ENCODE data around the gene CCDC91. TPM values are rescaled to one million over a fixed set of nuclear protein-coding genes. Genes with fewer than 3 reads are reported as not detected.

The CCDC91 gene
- total RNA-seq, 2 experiments from 2014 or later = 23.1 to 24.6 TPM

- ChIA-PET POLR2A (no interaction called here), CTCF (no interaction called here)
- Mint-ChIP-seq H3K27me3 (no peaks in the 10 kb centered on the region), H3K27ac (no peak overlapping the region), H3K4me3 (no peak overlapping the region), H3K9me3 (no peaks in the 10 kb centered on the region), H3K36me3 (ENCODE audit: low read depth) (peaks cover 9% of the 10 kb centered on the region), H3K4me1 (peaks cover 10% of the 10 kb centered on the region)
- DNase-seq = no peak
Measured at GRCh38 chr12:28497889-28498411, 307.7 kb downstream of the CCDC91 start.

GRCh38 chr12:28498850-28499249 lies 308.6 kb downstream of the CCDC91 start:
- ChIA-PET CTCF (no interaction called here), POLR2A (no interaction called here)
- no peak for DNase-seq
- Mint-ChIP-seq H3K27me3 (no peaks in the 10 kb centered on the region), H3K9me3 (no peaks in the 10 kb centered on the region), H3K4me3 (no peak overlapping the region), H3K4me1 (peaks cover 10% of the 10 kb centered on the region), H3K27ac (no peak overlapping the region), H3K36me3 (ENCODE audit: low read depth) (peaks cover 9% of the 10 kb centered on the region)

- ChIA-PET CTCF (no interaction called here), POLR2A (no interaction called here)
- Mint-ChIP-seq H3K27me3 (no peaks in the 10 kb centered on the region), H3K36me3 (ENCODE audit: low read depth) (peaks cover 9% of the 10 kb centered on the region), H3K9me3 (no peaks in the 10 kb centered on the region), H3K4me3 (no peak overlapping the region), H3K27ac (no peak overlapping the region), H3K4me1 (peaks cover 10% of the 10 kb centered on the region)
- no peak for DNase-seq
Measured at GRCh38 chr12:28500373-28501024, 310.2 kb downstream of the CCDC91 start.

GRCh38 chr12:28506271-28506670 lies 316.0 kb downstream of the CCDC91 start:
- POLR2A ChIA-PET = no interaction called here
- Mint-ChIP-seq H3K27me3 (no peaks in the 10 kb centered on the region), H3K4me3 (no peak overlapping the region), H3K9me3 (peaks cover 3% of the 10 kb centered on the region), H3K36me3 (ENCODE audit: low read depth) (peaks cover 3% of the 10 kb centered on the region), H3K27ac (no peak overlapping the region), H3K4me1 (no peaks in the 10 kb centered on the region)
- CTCF ChIA-PET = no interaction called here
- no peak for DNase-seq

GRCh38 chr12:28507033-28507432 lies 316.8 kb downstream of the CCDC91 start:
- peaks cover 3% of the 10 kb centered on the region for H3K9me3 Mint-ChIP-seq
- H3K4me1 Mint-ChIP-seq = no peaks in the 10 kb centered on the region
- H3K4me3 Mint-ChIP-seq = no peak overlapping the region
- no peak overlapping the region for H3K27ac Mint-ChIP-seq
- CTCF ChIA-PET = no interaction called here
- no peaks in the 10 kb centered on the region for H3K27me3 Mint-ChIP-seq
- POLR2A ChIA-PET = no interaction called here
- DNase-seq = no peak
- H3K36me3 Mint-ChIP-seq (ENCODE audit: low read depth) = peaks cover 1% of the 10 kb centered on the region

- Mint-ChIP-seq H3K27ac (no peak overlapping the region), H3K36me3 (ENCODE audit: low read depth) (no peaks in the 10 kb centered on the region), H3K9me3 (peaks cover 3% of the 10 kb centered on the region), H3K4me1 (no peaks in the 10 kb centered on the region), H3K4me3 (no peak overlapping the region), H3K27me3 (no peaks in the 10 kb centered on the region)
- ChIA-PET CTCF (no interaction called here), POLR2A (no interaction called here)
- no peak for DNase-seq
Measured at GRCh38 chr12:28507867-28508266, 317.6 kb downstream of the CCDC91 start.

GRCh38 chr12:28512406-28512805 lies 322.1 kb downstream of the CCDC91 start:
- H3K4me1 Mint-ChIP-seq = no peaks in the 10 kb centered on the region
- POLR2A ChIA-PET = no interaction called here
- CTCF ChIA-PET = no interaction called here

GRCh38 chr12:28512876-28513275 lies 322.6 kb downstream of the CCDC91 start:
- DNase-seq = no peak
- no peaks in the 10 kb centered on the region for H3K27me3 Mint-ChIP-seq
- no peaks in the 10 kb centered on the region for H3K36me3 Mint-ChIP-seq (ENCODE audit: low read depth)
- ChIA-PET POLR2A (no interaction called here), CTCF (no interaction called here)
- no peak overlapping the region for H3K27ac Mint-ChIP-seq
- H3K4me3 Mint-ChIP-seq = no peak overlapping the region
- peaks cover 3% of the 10 kb centered on the region for H3K9me3 Mint-ChIP-seq
- no peaks in the 10 kb centered on the region for H3K4me1 Mint-ChIP-seq

More at GRCh38 chr12:28512406-28512805, 322.1 kb downstream of the CCDC91 start:
- H3K27me3 Mint-ChIP-seq = no peaks in the 10 kb centered on the region
- H3K9me3 Mint-ChIP-seq = peaks cover 3% of the 10 kb centered on the region
- H3K4me3 Mint-ChIP-seq = no peak overlapping the region
- H3K27ac Mint-ChIP-seq = no peak overlapping the region
- no peak for DNase-seq
- H3K36me3 Mint-ChIP-seq (ENCODE audit: low read depth) = no peaks in the 10 kb centered on the region

GRCh38 chr12:28513983-28514382 lies 323.7 kb downstream of the CCDC91 start:
- Mint-ChIP-seq H3K36me3 (ENCODE audit: low read depth) (peaks cover 5% of the 10 kb centered on the region), H3K4me3 (no peak overlapping the region), H3K27ac (no peak overlapping the region), H3K4me1 (no peaks in the 10 kb centered on the region), H3K27me3 (no peaks in the 10 kb centered on the region), H3K9me3 (peaks cover 7% of the 10 kb centered on the region)
- no peak for DNase-seq
- CTCF ChIA-PET = no interaction called here
- POLR2A ChIA-PET = no interaction called here

GRCh38 chr12:28517101-28517500 lies 326.8 kb downstream of the CCDC91 start:
- no peaks in the 10 kb centered on the region for H3K4me1 Mint-ChIP-seq
- no peak for DNase-seq
- no peaks in the 10 kb centered on the region for H3K27me3 Mint-ChIP-seq
- peaks cover 7% of the 10 kb centered on the region for H3K9me3 Mint-ChIP-seq
- H3K4me3 Mint-ChIP-seq = no peak overlapping the region
- CTCF ChIA-PET = no interaction called here
- H3K27ac Mint-ChIP-seq = no peak overlapping the region
- POLR2A ChIA-PET = no interaction called here
- H3K36me3 Mint-ChIP-seq (ENCODE audit: low read depth) = peaks cover 9% of the 10 kb centered on the region

GRCh38 chr12:28527631-28528249 lies 337.5 kb downstream of the CCDC91 start:
- ChIA-PET POLR2A (no interaction called here), CTCF (no interaction called here)
- no peaks in the 10 kb centered on the region for H3K27me3 Mint-ChIP-seq
- H3K4me1 Mint-ChIP-seq = peaks cover 7% of the 10 kb centered on the region
- H3K36me3 Mint-ChIP-seq (ENCODE audit: low read depth) = peaks cover 17% of the 10 kb centered on the region
- H3K9me3 Mint-ChIP-seq = peaks cover 25% of the 10 kb centered on the region
- H3K27ac Mint-ChIP-seq = no peak overlapping the region
- no peak overlapping the region for H3K4me3 Mint-ChIP-seq
- DNase-seq = no peak

GRCh38 chr12:28535216-28535615 lies 345.0 kb downstream of the CCDC91 start:
- ChIA-PET CTCF (no interaction called here), POLR2A (no interaction called here)
- H3K4me3 Mint-ChIP-seq = no peak overlapping the region
- H3K9me3 Mint-ChIP-seq = peaks cover 5% of the 10 kb centered on the region
- DNase-seq = no peak
- H3K4me1 Mint-ChIP-seq = peaks cover 3% of the 10 kb centered on the region
- H3K27me3 Mint-ChIP-seq = no peaks in the 10 kb centered on the region
- peaks cover 3% of the 10 kb centered on the region for H3K36me3 Mint-ChIP-seq (ENCODE audit: low read depth)
- no peak overlapping the region for H3K27ac Mint-ChIP-seq

- CTCF ChIA-PET = no interaction called here
Measured at GRCh38 chr12:28536088-28536487, 345.8 kb downstream of the CCDC91 start.

GRCh38 chr12:28537474-28537873 lies 347.2 kb downstream of the CCDC91 start:
- no peak overlapping the region for H3K4me3 Mint-ChIP-seq
- ChIA-PET POLR2A (no interaction called here), CTCF (no interaction called here)
- no peak for DNase-seq
- H3K36me3 Mint-ChIP-seq (ENCODE audit: low read depth) = peaks cover 3% of the 10 kb centered on the region
- no peaks in the 10 kb centered on the region for H3K27me3 Mint-ChIP-seq
- H3K9me3 Mint-ChIP-seq = peaks cover 7% of the 10 kb centered on the region
- peaks cover 8% of the 10 kb centered on the region for H3K4me1 Mint-ChIP-seq
- H3K27ac Mint-ChIP-seq = no peak overlapping the region

More at GRCh38 chr12:28536088-28536487, 345.8 kb downstream of the CCDC91 start:
- Mint-ChIP-seq H3K9me3 (peaks cover 5% of the 10 kb centered on the region), H3K4me3 (no peak overlapping the region), H3K36me3 (ENCODE audit: low read depth) (peaks cover 3% of the 10 kb centered on the region), H3K4me1 (peaks cover 3% of the 10 kb centered on the region), H3K27ac (no peak overlapping the region), H3K27me3 (no peaks in the 10 kb centered on the region)
- POLR2A ChIA-PET = no interaction called here
- DNase-seq = no peak
